Right lung (tissue), 5 donors: ENCODE results near the gene GOLGA5. TPM values are rescaled to one million over a fixed set of nuclear protein-coding genes. Genes with fewer than 3 reads are reported as not detected.
A peak's percentile ranks its signal among the peaks of the same experiment; 100 is the strongest.
"Not testable (repeated sequence)": the region's sequence is repeated elsewhere in the genome, so short reads cannot be mapped to it uniquely, and the experiment has no call there.

Source experiments
- DNase-seq, 2 donors: peaks; one replicate each; pipeline ENCODE4 v3.0.0-alpha.2; 2013
- polyA plus RNA-seq, 5 donors: library from polyadenylated mRNA; unstranded; fragments of 120-200 nt; gene quantifications; one replicate each; pipeline versions ENCODE4 v1.2.1 to v1.2.3, GENCODE V29; 2013; ENCODE audit warnings: inconsistent platforms in 1 of 5, low replicate concordance in 1 of 5; ENCODE audit not compliant: insufficient read length in 5 of 5, insufficient read depth in 1 of 5

Gene GOLGA5
- polyA plus RNA-seq, 5 donors: 35.6 to 44.9 (median 37.8) TPM

GRCh38 chr14:92775292-92775691 lies 18.8 kb upstream of the GOLGA5 start:
- not testable (repeated sequence) for DNase-seq

- DNase-seq: not testable (repeated sequence)
Observed at GRCh38 chr14:92778868-92779565, 15.1 kb upstream of the GOLGA5 start.

GRCh38 chr14:92780444-92781232 lies 13.5 kb upstream of the GOLGA5 start:
- DNase-seq: no peak

- DNase-seq: no peak
Observed at GRCh38 chr14:92781350-92781749, 12.8 kb upstream of the GOLGA5 start.

GRCh38 chr14:92783813-92784431 lies 10.2 kb upstream of the GOLGA5 start:
- DNase-seq: peak; percentile 31 to 50

GRCh38 chr14:92785667-92786426 lies 8.3 kb upstream of the GOLGA5 start:
- DNase-seq: no peak

GRCh38 chr14:92786427-92786756 lies 7.7 kb upstream of the GOLGA5 start:
- DNase-seq: no peak

- DNase-seq: no peak
Observed at GRCh38 chr14:92787554-92787953, 6.6 kb upstream of the GOLGA5 start.

- no peak for DNase-seq
Observed at GRCh38 chr14:92789457-92790089, 4.5 kb upstream of the GOLGA5 start.

- no peak for DNase-seq
Observed at GRCh38 chr14:92792885-92793284, 1.2 kb upstream of the GOLGA5 start.

- peak in 1 of 2 donors; percentile 12 for DNase-seq
Observed at GRCh38 chr14:92794547-92794941, 439 bp downstream of the GOLGA5 start.

- no peak for DNase-seq
Observed at GRCh38 chr14:92794961-92795360, 856 bp downstream of the GOLGA5 start.

- DNase-seq: no peak
Observed at GRCh38 chr14:92797935-92798653, 4.0 kb downstream of the GOLGA5 start.

GRCh38 chr14:92798811-92799210 lies 4.7 kb downstream of the GOLGA5 start:
- no peak for DNase-seq

GRCh38 chr14:92800012-92800411 lies 5.9 kb downstream of the GOLGA5 start:
- no peak for DNase-seq

GRCh38 chr14:92800525-92800924 lies 6.4 kb downstream of the GOLGA5 start:
- DNase-seq: no peak

- DNase-seq: no peak
Observed at GRCh38 chr14:92801917-92802316, 7.8 kb downstream of the GOLGA5 start.

GRCh38 chr14:92802678-92803077 lies 8.6 kb downstream of the GOLGA5 start:
- DNase-seq: no peak

GRCh38 chr14:92813201-92813600 lies 19.1 kb downstream of the GOLGA5 start:
- DNase-seq: no peak

- DNase-seq: no peak
Observed at GRCh38 chr14:92819011-92819597, 25.0 kb downstream of the GOLGA5 start.
